GM21619 (cell line): Measurements from ENCODE around the gene PMCH.
"Not testable (repeated sequence)": the region's sequence is repeated elsewhere in the genome, so short reads cannot be mapped to it uniquely, and the experiment has no call there.

ENCODE experiments used
- ATAC-seq: cut with Tn5 transposase; IDR thresholded peaks from one replicate; pipeline ENCODE4 v1.9.1; 2021; ENCODE audit not compliant: unreplicated experiment

Gene PMCH

DNA sequence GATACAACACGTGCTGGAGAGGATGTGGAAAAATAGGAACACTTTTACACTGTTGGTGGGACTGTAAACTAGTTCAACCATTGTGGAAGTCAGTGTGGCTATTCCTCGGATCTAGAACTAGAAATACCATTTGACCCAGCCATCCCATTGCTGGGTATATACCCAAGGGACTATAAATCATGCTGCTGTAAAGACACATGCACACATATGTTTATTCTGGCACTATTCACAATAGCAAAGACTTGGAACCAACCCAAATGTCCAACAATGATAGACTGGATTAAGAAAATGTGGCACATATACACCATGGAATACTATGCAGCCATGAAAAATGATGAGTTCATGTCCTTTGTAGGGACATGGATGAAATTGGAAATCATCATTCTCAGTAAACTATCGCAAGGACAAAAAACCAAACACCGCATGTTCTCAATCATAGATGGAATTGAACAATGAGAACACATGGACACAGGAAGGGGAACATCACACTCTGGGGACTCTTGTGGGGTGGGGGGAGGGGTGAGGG, 50.5 kb downstream of the PMCH start:
- ATAC-seq = not testable (repeated sequence)
